ENCODE measurements around the gene RHBDL1. TPM values are rescaled to one million over a fixed set of nuclear protein-coding genes. Genes with fewer than 3 reads are reported as not detected.
A peak's percentile ranks its signal among the peaks of the same experiment; 100 is the strongest.

Gene RHBDL1
- total and polyA plus RNA-seq, 2 experiments from 2014 or later, result 3.4 to 4.2 TPM

DNA sequence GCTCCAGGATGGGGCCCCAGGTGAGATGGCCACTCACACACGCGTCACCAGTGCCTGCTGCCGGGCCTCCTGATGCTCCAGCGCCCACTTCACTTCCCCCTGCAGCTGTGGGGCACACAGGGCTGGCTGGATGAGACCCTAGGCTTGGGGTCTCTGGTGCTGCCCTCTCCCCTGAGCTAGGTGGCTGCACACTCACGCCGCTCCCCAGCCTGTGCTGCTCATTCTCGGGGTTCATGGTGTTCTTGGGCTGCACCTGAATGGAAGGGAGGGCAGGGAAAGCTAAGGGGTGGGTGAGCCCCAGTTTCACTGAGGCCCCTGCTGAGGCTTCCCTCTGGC is 49.5 kb downstream of the RHBDL1 start:
- Histone ChIP-seq H3K9me2 (replicated peaks; ENCODE audit: insufficient read depth) (no peaks in the 10 kb centered on the region), H3K27ac (no peak overlapping the region), H3K79me2 (no peaks in the 10 kb centered on the region), H3K4me3 (no peak overlapping the region), H4K20me1 (ENCODE audit: insufficient read depth, poor library complexity, severe bottlenecking) (peaks cover 8% of the 10 kb centered on the region), H3K36me3 (replicated peaks; ENCODE audit: insufficient read depth, low read depth) (no peaks in the 10 kb centered on the region), H3K4me1 (ENCODE audit: insufficient read depth) (peaks cover 27% of the 10 kb centered on the region), H2AFZ (no peak overlapping the region), H3K27me3 (peaks cover 7% of the 10 kb centered on the region), H3K4me2 (no peak overlapping the region), H3K9me3 (ENCODE audit: low read depth) (no peaks in the 10 kb centered on the region)
- DNase-seq (ENCODE audit: low spot score), result no peak
- no peak for TF ChIP-seq EZH2phosphoT487 (IDR thresholded peaks at IDR 0.05; ENCODE audit: low read depth, severe bottlenecking, unreplicated experiment)
- TF ChIP-seq CTCF (IDR thresholded peaks at IDR 0.05; ENCODE audit: poor library complexity), result no peak
- no peak for TF ChIP-seq EZH2 (IDR thresholded peaks at IDR 0.05; ENCODE audit: borderline replicate concordance)
- WGBS (ENCODE audit: low lambda C conversion rate, missing lambda C conversion rate), result 96% methylated on average over 7 of the region's 7 CpGs

DNA sequence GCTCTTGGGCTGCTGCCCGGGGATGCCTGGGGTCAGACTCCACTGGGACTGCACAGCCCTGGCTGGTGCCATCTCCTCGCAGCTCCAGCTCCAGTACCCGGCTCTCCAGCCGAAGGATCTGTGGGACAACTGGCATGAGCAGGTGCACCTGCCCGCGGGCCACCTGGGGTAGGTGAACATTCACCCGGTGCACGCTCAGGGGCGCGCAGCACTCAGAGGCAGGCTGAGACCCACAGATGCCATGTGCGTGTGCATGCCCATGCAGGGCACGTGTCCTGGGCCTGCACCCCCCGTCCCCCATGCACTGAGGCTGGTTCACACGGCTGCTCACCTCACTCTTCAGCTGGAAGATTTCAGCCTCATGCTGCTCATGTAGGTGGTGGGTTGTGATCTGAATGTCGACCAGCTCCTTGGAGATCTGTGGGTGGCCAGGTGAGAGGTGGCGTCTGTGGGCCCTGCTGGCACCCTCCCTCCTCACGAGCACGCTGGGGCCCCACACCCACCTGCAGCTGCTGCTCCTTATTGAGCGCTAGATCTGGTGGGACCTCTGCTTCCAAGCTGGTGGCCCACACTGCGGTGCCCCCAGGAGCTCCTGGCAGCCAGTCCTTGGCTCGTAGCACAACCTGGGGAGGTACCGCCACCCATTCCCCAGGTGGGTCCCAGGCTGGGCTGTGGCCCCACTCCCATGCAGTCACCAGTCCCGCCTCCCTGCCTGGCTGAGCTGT is 50.2 kb downstream of the RHBDL1 start:
- peaks cover 7% of the 10 kb centered on the region for H3K27me3 ChIP-seq
- no peaks in the 10 kb centered on the region for H3K9me3 ChIP-seq (ENCODE audit: low read depth)
- peaks cover 6% of the 10 kb centered on the region for H4K20me1 ChIP-seq (ENCODE audit: insufficient read depth, poor library complexity, severe bottlenecking)
- no peak for DNase-seq (ENCODE audit: low spot score)
- peaks cover 23% of the 10 kb centered on the region for H3K4me1 ChIP-seq (ENCODE audit: insufficient read depth)
- H3K4me3 ChIP-seq, result no peak overlapping the region
- no peaks in the 10 kb centered on the region for H3K9me2 ChIP-seq (replicated peaks; ENCODE audit: insufficient read depth)
- H3K4me2 ChIP-seq, result no peak overlapping the region
- H3K27ac ChIP-seq, result no peak overlapping the region
- TF ChIP-seq EZH2phosphoT487 (IDR thresholded peaks at IDR 0.05; ENCODE audit: low read depth, severe bottlenecking, unreplicated experiment) (no peak), CTCF (IDR thresholded peaks at IDR 0.05; ENCODE audit: poor library complexity) (no peak), EZH2 (IDR thresholded peaks at IDR 0.05; ENCODE audit: borderline replicate concordance) (no peak)
- no peaks in the 10 kb centered on the region for H3K79me2 ChIP-seq
- WGBS (ENCODE audit: low lambda C conversion rate, missing lambda C conversion rate), result 92% methylated on average over 23 of the region's 23 CpGs
- H3K36me3 ChIP-seq (replicated peaks; ENCODE audit: insufficient read depth, low read depth), result no peaks in the 10 kb centered on the region
- H2AFZ ChIP-seq, result no peak overlapping the region

- 24% methylated on average over 9 of the region's 9 CpGs for WGBS (ENCODE audit: low lambda C conversion rate, missing lambda C conversion rate)
- Histone ChIP-seq H4K20me1 (ENCODE audit: insufficient read depth, poor library complexity, severe bottlenecking) (peaks cover 6% of the 10 kb centered on the region), H3K36me3 (replicated peaks; ENCODE audit: insufficient read depth, low read depth) (no peaks in the 10 kb centered on the region), H3K27me3 (peaks cover 7% of the 10 kb centered on the region), H3K9me3 (ENCODE audit: low read depth) (no peaks in the 10 kb centered on the region), H3K27ac (no peak overlapping the region), H3K4me3 (no peak overlapping the region), H3K79me2 (no peaks in the 10 kb centered on the region), H3K4me1 (ENCODE audit: insufficient read depth) (peaks cover 23% of the 10 kb centered on the region), H2AFZ (no peak overlapping the region), H3K4me2 (peak overlapping the region; percentile 99), H3K9me2 (replicated peaks; ENCODE audit: insufficient read depth) (no peaks in the 10 kb centered on the region)
- no peak for TF ChIP-seq EZH2 (IDR thresholded peaks at IDR 0.05; ENCODE audit: borderline replicate concordance)
- TF ChIP-seq CTCF (IDR thresholded peaks at IDR 0.05; ENCODE audit: poor library complexity), result no peak
- no peak for TF ChIP-seq EZH2phosphoT487 (IDR thresholded peaks at IDR 0.05; ENCODE audit: low read depth, severe bottlenecking, unreplicated experiment)
- no peak for DNase-seq (ENCODE audit: low spot score)
Measured at GRCh38 chr16:726188-726437, 50.6 kb downstream of the RHBDL1 start.

Data from hepatocyte (in vitro differentiated cells).